Measurements from ENCODE around the gene ATP2B2.

The ATP2B2 gene

GRCh38 chr3:10426346-10427220 lies 78.8 kb downstream of the ATP2B2 start:
- no peak for DNase-seq (ENCODE audit: low spot score)

DNA sequence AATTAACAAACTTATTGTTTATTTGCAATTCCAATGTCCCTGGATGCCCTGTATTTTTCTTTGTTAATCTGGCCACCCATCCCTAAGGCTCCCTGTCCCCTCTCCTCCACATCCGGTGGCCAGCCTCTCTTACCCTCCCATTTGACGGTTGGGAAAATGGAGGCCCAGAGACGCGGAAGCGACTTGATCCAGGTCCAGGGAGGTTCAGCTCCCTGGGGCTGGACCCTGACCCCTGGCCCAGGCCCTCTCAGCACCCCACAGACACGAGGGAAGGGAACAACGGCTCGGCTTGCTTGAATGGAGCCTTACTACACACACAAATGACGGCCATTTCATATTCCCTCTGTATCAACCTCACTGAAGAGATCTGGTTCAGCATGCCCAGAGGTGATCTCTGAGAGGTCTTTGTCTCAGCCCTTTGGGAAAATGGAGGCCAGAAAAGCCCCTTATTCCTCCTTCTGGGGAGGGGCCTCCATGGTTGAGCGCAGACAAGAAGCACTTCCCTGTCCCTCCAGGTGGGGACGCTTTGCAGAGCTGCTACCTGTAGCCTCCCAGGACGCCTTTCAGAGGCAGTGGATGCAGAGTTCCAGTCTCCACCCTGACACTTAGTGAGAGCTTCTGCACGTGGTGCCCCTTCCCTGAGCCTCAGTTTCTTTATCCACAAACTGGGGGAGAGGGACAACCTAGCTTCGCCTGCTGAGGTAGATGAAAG lies 82.1 kb downstream of the ATP2B2 start:
- no peak for DNase-seq (ENCODE audit: low spot score)

DNA sequence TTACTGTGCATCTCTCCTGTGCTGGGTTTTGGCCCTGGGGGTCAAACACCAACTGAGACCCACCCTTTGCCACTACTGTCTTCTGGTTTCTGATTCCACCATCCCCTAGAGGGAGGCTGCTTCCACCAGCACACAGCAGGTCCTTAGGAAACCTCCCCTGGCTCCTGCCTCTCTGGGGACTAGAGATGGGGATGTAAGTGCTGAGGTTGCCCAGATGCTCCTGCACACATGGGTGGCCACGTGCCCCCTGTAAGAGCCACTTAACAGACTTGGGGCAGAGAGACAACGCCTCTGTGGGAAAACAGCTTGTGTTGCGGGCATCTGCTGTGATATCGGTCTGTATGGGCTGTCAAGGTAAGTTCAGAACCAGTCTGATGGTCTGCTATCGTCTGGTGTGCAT lies 83.4 kb downstream of the ATP2B2 start:
- no peak for DNase-seq (ENCODE audit: low spot score)

GRCh38 chr3:10420745-10421475 lies 84.5 kb downstream of the ATP2B2 start:
- DNase-seq (ENCODE audit: low spot score) = no peak

- no peak for DNase-seq (ENCODE audit: low spot score)
Observed at GRCh38 chr3:10419637-10420232, 85.7 kb downstream of the ATP2B2 start.

DNA sequence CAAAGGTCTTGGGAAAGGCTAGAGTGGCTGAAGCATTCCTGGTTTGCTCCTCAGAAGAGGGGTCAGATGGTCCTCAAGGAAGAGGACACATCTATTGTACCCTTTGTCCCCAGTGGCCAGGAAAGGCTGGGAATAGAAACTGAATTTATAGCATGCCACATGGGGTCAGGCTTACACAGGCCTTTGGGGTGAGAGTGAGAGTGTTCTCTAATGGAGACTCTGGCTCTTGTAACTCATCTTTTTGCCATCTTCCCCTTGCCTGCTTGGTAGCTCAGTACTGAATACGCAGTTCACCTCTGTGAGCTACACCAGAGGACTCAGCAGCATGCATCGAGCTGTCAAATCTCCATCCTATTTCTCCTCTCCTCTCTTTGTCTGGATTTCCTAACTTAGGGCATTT lies 87.5 kb downstream of the ATP2B2 start:
- no peak for DNase-seq (ENCODE audit: low spot score)

DNA sequence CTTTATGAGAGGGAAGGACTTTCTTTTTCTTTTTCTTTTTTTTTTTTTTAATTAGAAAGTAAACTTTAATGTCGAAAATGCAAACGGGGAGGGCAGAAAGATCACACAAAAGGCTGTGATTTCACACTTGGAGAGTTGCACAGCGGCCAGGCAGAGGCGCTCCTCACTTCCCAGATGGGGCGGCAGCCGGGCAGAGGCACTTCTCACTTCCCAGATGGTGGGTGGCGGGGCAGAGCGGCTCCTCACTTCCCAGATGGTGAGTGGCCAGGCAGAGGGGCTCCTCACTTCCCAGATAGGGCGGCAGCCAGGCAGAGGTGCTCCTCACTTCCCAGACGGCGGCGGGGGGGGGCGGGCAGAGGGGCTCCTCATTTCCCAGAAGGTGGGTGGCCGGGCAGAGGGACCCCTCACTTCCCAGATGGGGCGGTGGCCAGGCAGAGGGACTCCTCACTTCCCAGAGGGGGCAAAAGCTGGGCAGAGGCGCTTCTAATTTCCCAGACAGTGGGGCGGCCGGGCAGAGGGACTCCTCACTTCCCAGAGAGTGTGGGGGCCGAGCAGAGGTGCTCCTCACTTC lies 88.6 kb downstream of the ATP2B2 start:
- no peak for DNase-seq (ENCODE audit: low spot score)

- no peak for DNase-seq (ENCODE audit: low spot score)
Observed at GRCh38 chr3:10413041-10413440, 92.3 kb downstream of the ATP2B2 start.

DNA sequence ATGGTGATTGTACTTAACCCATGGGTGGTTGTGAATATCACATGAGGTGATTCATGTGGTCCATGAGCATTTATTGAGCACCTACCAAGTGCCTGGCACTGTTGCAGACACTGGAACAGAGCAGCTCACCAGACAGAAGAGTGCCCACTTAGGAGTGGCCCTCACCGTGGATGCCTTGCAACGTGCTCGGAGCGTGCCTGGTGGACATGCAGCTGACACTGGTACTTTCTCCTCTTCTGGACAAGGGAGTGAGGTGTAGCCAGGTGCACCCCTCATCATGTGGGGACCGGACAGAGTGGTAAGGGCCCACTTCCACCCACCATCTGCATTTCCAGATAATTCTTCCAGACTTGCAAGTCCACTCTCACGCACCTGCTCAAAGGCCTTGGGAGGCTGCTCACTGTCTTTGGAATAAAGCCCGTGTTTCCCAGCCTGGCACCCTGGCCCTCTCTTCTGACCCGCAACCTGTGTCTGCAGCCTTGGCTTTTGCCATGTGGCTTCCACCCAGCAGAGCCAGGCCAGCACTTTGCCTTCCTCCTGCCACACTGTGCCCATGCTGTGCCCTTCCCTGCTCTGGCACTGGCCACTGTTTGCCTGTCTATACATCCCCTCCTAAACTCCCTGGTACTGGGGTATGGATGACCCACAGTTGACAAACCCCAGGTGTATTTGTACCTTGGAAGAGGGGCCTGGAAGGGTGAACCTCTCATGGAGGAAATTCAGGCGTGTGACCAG lies 93.6 kb downstream of the ATP2B2 start:
- no peak for DNase-seq (ENCODE audit: low spot score)

DNA sequence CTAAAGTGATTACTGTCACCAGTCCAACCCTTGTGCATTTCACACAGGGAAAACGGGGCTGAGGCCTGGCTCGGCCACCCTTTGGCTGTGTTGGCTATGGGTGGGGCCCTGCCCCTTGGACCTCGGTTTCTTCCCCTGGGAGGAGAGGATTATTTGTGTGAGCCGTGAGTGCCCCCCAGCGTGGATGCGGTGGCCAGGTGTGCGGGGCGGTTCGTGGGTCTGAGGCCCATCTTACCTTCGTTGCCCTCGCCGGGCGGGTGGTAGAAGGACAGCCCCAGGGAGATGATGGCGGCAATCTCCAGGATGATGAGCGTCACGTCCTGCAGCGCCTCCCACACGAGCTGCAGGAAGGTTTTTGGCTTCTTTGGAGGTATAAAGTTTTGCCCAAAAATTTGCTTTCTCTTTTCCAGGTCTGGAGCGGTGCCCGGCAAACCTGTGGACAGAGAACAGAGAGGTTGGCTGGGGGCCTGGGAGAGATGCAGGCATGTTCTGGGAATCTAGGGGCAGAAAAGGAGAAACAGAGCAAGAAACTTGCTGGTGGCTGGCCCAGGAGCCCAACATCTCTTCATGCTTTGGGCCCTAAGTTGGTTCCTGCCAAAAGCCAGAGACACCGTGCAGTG lies 94.9 kb downstream of the ATP2B2 start:
- no peak for DNase-seq (ENCODE audit: low spot score)

DNA sequence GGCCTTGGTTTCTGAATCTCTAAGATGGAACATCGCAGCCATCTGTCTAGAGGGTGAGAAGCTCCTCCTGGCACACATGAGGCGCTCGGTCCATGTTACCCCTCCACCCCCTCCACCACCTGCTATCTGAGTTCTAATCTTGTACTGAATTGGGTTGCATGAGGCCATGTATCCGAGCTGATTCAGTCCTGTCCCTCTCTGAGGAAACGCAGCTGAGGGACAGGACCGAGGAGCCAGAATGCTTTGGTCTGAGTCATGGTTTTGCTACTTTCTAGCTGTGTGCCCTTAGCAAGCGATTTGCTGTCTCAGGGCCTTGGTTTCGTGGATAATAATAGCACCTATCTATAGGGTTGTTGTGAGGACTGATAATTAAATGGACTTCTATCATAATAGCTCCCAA lies 96.7 kb downstream of the ATP2B2 start:
- DNase-seq (ENCODE audit: low spot score) = no peak

DNA sequence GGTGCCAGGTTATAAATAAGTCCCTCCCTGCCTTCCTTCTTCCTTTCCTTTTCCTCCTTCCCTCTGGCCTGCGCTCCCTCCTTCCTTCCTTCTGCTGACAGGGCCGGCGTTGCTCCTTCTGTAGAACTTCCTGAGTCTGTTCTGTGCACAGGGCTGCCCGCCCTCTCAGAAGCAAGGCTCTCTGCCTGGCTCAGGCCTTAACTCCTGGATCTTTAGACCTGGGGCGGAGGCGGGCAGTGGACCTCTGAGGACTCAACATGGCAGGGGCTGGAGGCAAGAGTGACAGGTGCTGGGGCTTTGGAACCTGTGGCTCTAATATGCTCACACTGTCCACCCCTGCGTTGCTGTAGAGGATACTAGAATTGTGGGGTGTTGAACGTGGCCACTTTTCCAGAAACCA lies 98.0 kb downstream of the ATP2B2 start:
- no peak for DNase-seq (ENCODE audit: low spot score)

GRCh38 chr3:10406414-10406813 lies 99.0 kb downstream of the ATP2B2 start:
- no peak for DNase-seq (ENCODE audit: low spot score)

GRCh38 chr3:10405816-10406215 lies 99.6 kb downstream of the ATP2B2 start:
- DNase-seq (ENCODE audit: low spot score) = no peak

GRCh38 chr3:10404876-10405275 lies 100.5 kb downstream of the ATP2B2 start:
- DNase-seq (ENCODE audit: low spot score) = no peak

DNA sequence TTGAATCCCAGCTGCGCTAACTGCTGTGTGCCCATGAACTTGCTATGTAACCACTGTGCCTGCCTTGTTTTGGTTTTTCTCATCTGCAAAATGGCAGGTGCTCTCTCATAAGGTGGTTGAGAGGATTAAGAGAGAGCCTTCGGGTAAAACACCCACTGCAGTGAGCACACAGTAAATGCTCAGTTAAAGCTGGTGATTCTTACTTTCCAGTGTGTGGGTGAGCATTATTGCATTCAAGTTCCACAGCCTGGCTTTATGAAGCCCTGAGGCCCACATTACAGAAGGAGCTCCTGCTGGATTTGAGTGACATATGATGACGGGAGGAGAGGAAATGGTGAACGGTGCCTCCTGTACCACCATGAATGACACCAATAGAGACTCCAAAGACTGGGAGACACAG lies 101.0 kb downstream of the ATP2B2 start:
- no peak for DNase-seq (ENCODE audit: low spot score)

- no peak for DNase-seq (ENCODE audit: low spot score)
Observed at GRCh38 chr3:10401990-10402761, 103.2 kb downstream of the ATP2B2 start.

GRCh38 chr3:10400749-10401495 lies 104.5 kb downstream of the ATP2B2 start:
- DNase-seq (ENCODE audit: low spot score) = no peak

DNA sequence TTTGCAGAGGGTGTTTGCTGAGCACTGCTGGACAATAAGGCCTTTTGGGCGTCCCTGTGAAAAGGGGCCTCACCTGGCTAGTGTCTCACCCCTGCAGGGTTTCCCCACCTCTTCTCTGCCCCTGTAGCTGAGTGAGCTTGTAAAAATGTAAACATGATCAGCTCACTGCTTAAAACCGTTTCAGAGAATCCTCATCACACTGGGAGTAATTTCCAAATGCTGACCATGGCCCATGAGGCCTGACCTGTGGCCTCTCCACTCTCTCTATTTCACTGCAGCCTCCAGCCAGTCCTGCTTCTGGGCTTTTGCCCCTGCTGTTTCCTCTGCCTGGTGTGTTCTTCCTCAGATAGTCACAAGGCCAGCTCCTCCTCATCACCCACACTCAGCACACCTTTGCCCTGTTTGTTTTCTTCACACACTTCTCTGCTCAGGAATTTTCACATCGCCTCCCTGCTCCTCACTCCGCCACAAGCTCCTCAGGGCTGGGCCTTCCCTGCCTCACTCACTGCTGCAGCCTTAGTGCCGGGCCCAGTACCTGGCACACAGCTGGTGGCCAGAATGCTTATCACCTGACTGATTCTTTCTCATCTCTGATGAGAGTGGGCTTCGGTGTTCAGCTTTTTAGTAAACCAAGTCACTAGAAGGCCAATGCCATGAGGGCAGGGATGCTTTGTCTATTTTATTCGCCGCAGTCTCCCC lies 105.2 kb downstream of the ATP2B2 start:
- DNase-seq (ENCODE audit: low spot score) = no peak
